Measurements from ENCODE around the gene CFAP45.

The CFAP45 gene

GRCh38 chr1:159900086-159900680, at the start of gene CFAP45:
Gene CFAP45, minus strand, starts transcription at chr1:159900165. Its CDS starts 67 bp downstream, at chr1:159900098.
- peak; percentile 89 for DNase-seq

GRCh38 chr1:159949123-159949522, 49.2 kb upstream of the CFAP45 start:
- DNase-seq: no peak

- DNase-seq: no peak
Measured at GRCh38 chr1:159947942-159948341, 48.0 kb upstream of the CFAP45 start.

- DNase-seq: no peak
Measured at GRCh38 chr1:159946242-159947187, 46.5 kb upstream of the CFAP45 start.

GRCh38 chr1:159945483-159946241, 45.7 kb upstream of the CFAP45 start, which contains the start of gene IGSF9:
Gene IGSF9, minus strand, starts transcription at chr1:159945613. Its CDS starts 2,159 bp downstream, at chr1:159943454.
- peak; percentile 91 for DNase-seq

GRCh38 chr1:159944623-159945455, 44.9 kb upstream of the CFAP45 start:
- DNase-seq: no peak

GRCh38 chr1:159943908-159944622, 44.1 kb upstream of the CFAP45 start:
- DNase-seq: no peak

GRCh38 chr1:159943278-159943640, 43.3 kb upstream of the CFAP45 start:
- no peak for DNase-seq

- no peak for DNase-seq
Measured at GRCh38 chr1:159942632-159943277, 42.8 kb upstream of the CFAP45 start.

GRCh38 chr1:159941591-159942560, 41.9 kb upstream of the CFAP45 start:
- no peak for DNase-seq

GRCh38 chr1:159941141-159941540, 41.2 kb upstream of the CFAP45 start:
- DNase-seq: no peak

- DNase-seq: no peak
Measured at GRCh38 chr1:159940006-159940620, 40.1 kb upstream of the CFAP45 start.

- DNase-seq: no peak
Measured at GRCh38 chr1:159939678-159940002, 39.7 kb upstream of the CFAP45 start.

- DNase-seq: no peak
Measured at GRCh38 chr1:159938905-159939677, 39.1 kb upstream of the CFAP45 start.

GRCh38 chr1:159938211-159938852, 38.4 kb upstream of the CFAP45 start:
- no peak for DNase-seq

- DNase-seq: no peak
Measured at GRCh38 chr1:159937054-159937750, 37.2 kb upstream of the CFAP45 start.

GRCh38 chr1:159936273-159936904, 36.4 kb upstream of the CFAP45 start:
- peak; percentile 67 for DNase-seq
